K562 (cell line): ENCODE results near the gene ABCB6. TPM values are rescaled to one million over a fixed set of nuclear protein-coding genes. Genes with fewer than 3 reads are reported as not detected.

ENCODE experiments used
- ATF7 ChIP-seq: fragments of 450-650 bp; IDR thresholded peaks from 2 replicates; pipeline ENCODE4 v1.7.1; 2014; ENCODE audit warnings: mild to moderate bottlenecking, moderate library complexity
- GTF2F1 ChIP-seq: IDR thresholded peaks from 2 replicates; pipeline ENCODE4 v1.6.1; 2011; ENCODE audit warnings: low read depth, low read length, improper control_type of control experiment
- HOXB6 ChIP-seq: fragments of 250-450 bp; sonication (Bioruptor Pico); IDR thresholded peaks from 2 replicates; pipeline ENCODE4 v1.5.1; 2022; ENCODE audit warnings: mild to moderate bottlenecking, borderline replicate concordance
- MEIS2 ChIP-seq: fragments of 450-650 bp; IDR thresholded peaks from 2 replicates; pipeline ENCODE4 v1.6.1; 2014; ENCODE audit warnings: mild to moderate bottlenecking; ENCODE audit not compliant: partially characterized antibody
- POLR2A ChIP-seq: fragments of 450-650 bp; conservative IDR thresholded peaks from 2 replicates; pipeline ENCODE4 v1.6.1; 2016
- POLR2AphosphoS5 ChIP-seq: IDR thresholded peaks from 2 replicates; pipeline ENCODE4 v1.6.1; 2011; ENCODE audit warnings: mild to moderate bottlenecking, low read depth, low read length, moderate library complexity; ENCODE audit not compliant: control insufficient read depth, insufficient read depth
- POLR2G ChIP-seq: fragments of 200-400 bp; formaldehyde crosslinking; IDR thresholded peaks from 2 replicates; pipeline ENCODE4 v1.6.1; 2017; ENCODE audit warnings: low read depth, mild to moderate bottlenecking, antibody characterized with exemption, low read length, moderate library complexity
- PTTG1 ChIP-seq: fragments of 450-650 bp; IDR thresholded peaks from 2 replicates; pipeline ENCODE4 v1.6.1; 2016; ENCODE audit warnings: low read depth, mild to moderate bottlenecking, missing genetic modification characterization, missing compliant biosample characterization
- RBFOX2 ChIP-seq: fragments of 200-400 bp; formaldehyde crosslinking; IDR thresholded peaks from 2 replicates; pipeline ENCODE4 v1.6.1; 2017; ENCODE audit warnings: low read depth, mild to moderate bottlenecking, low read length, moderate library complexity
- RBM17 ChIP-seq: fragments of 200-400 bp; formaldehyde crosslinking; IDR thresholded peaks from 2 replicates; pipeline ENCODE4 v1.6.1; 2017; ENCODE audit warnings: low read depth, mild to moderate bottlenecking, low read length, borderline replicate concordance
- SMAD3 ChIP-seq: fragments of 450-650 bp; formaldehyde crosslinking; conservative IDR thresholded peaks from 2 replicates; pipeline ENCODE4 v1.4.0; 2020; ENCODE audit warnings: mild to moderate bottlenecking
- SUPT5H ChIP-seq: fragments of 450-650 bp; IDR thresholded peaks from 2 replicates; pipeline ENCODE4 v1.6.1; 2016
- ZNF766 ChIP-seq: fragments of 200-800 bp; sonication (Bioruptor generic); conservative IDR thresholded peaks from 2 replicates; pipeline ENCODE4 v1.6.1; 2016; ENCODE audit warnings: missing genetic modification characterization, missing compliant biosample characterization
- polyA plus RNA-seq, 8 experiments: library from polyadenylated mRNA; depleted of rRNA in 4 of 8; stranded (reverse) in 5 of 8; unstranded in 3 of 8; fragments of >200 nt; fragmentation: Nextera tagmentation in 2 of 8; fragmentation: Illumina TruSeq in 1 of 8; extraction: Ambion mirVana in 2 of 8; extraction: Trizol in 1 of 8; gene quantifications; 2 replicates each; pipeline versions ENCODE4 v1.2.1 to v1.2.3, GENCODE V29; 2011 to 2014; ENCODE audit warnings: inconsistent platforms in 1 of 8, missing spikeins in 1 of 8
- total RNA-seq, 7 experiments: library from RNA; depleted of rRNA in 6 of 7; stranded (reverse); fragments of >200 nt in 6 of 7; fragmentation: Illumina TruSeq in 2 of 7; extraction: Trizol in 2 of 7; gene quantifications; 2 replicates each; pipeline versions ENCODE4 v1.2.1 to v1.2.3, GENCODE V29; 2011 to 2021; ENCODE audit warnings: low replicate concordance in 1 of 7
- TF ChIP-seq, protein P1 (sequence below), 2 experiments: fragments of 450-650 bp; formaldehyde crosslinking in 1 of 2; IDR thresholded peaks; 2 replicates each; pipeline versions ENCODE4 v1.4.0 to v1.6.1; 2014 to 2020; ENCODE audit warnings: mild to moderate bottlenecking in 2 of 2, borderline replicate concordance in 1 of 2, low read depth in 1 of 2
- TF ChIP-seq, protein P2 (sequence below): sonication (generic); formaldehyde crosslinking; IDR thresholded peaks from 2 replicates; pipeline ENCODE4 v1.8.0; 2022; ENCODE audit warnings: missing genetic modification reagents, mild to moderate bottlenecking, borderline replicate concordance
- TF ChIP-seq, protein P3 (sequence below): conservative IDR thresholded peaks from 2 replicates; pipeline ENCODE4 v1.6.1; 2011; ENCODE audit warnings: low read depth, mild to moderate bottlenecking, low read length; ENCODE audit not compliant: control insufficient read depth

ABCB6 gene
- total and polyA plus RNA-seq, 9 of the 15 experiments (the other 6 are each of a cell fraction or from before 2014, with no cell fraction given): 3.7 to 29.8 (median 16.8) TPM

DNA sequence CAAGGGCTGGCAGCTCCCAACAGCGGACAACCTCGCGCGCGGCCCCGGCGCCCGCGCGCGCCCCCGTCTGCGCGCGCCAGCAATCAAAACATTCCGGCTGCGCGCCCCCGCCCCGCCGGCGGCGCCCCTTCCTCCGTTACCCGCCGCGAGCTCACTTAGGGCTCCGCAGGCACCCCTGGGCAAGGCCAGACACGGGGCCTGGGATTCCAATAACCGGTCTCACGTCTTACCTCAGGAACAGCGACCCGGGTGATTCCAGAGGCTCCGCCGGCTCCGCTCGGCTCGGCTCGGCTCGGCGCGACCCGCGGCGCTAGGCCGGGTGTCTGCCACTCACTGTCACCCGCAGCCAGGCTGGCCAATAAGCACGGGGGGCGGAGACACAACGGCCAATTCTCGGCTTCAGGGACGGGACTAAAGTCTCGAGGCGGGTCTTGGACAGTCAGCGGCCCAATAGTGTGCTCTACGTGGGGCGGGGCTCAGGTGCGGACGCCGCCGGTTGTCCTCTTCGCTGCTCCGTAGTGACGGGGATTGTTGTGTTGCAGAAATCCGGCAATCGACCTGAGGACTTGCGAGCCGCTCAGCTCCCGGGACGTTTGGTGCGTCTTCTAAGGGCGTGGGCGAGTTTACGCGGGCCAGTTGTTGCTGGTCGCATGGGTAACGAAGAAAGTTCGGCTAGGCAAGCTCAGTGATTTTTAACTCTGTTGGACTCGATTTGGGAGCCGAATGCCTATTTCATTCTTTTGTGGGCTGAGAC lies 10.7 kb upstream of the ABCB6 start, which contains the start of the genes ANKZF1 and ATG9A (continued):
- TF ChIP-seq, protein P1, sequence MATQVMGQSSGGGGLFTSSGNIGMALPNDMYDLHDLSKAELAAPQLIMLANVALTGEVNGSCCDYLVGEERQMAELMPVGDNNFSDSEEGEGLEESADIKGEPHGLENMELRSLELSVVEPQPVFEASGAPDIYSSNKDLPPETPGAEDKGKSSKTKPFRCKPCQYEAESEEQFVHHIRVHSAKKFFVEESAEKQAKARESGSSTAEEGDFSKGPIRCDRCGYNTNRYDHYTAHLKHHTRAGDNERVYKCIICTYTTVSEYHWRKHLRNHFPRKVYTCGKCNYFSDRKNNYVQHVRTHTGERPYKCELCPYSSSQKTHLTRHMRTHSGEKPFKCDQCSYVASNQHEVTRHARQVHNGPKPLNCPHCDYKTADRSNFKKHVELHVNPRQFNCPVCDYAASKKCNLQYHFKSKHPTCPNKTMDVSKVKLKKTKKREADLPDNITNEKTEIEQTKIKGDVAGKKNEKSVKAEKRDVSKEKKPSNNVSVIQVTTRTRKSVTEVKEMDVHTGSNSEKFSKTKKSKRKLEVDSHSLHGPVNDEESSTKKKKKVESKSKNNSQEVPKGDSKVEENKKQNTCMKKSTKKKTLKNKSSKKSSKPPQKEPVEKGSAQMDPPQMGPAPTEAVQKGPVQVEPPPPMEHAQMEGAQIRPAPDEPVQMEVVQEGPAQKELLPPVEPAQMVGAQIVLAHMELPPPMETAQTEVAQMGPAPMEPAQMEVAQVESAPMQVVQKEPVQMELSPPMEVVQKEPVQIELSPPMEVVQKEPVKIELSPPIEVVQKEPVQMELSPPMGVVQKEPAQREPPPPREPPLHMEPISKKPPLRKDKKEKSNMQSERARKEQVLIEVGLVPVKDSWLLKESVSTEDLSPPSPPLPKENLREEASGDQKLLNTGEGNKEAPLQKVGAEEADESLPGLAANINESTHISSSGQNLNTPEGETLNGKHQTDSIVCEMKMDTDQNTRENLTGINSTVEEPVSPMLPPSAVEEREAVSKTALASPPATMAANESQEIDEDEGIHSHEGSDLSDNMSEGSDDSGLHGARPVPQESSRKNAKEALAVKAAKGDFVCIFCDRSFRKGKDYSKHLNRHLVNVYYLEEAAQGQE (IDR thresholded peaks at IDR 0.05; ENCODE audit: borderline replicate concordance): no peak
- TF ChIP-seq, protein P1 (CRISPR knock-in tag; IDR thresholded peaks at IDR 0.05; ENCODE audit: low read depth): 0 out of 2 replicates have a peak, but pooled peaks have one; percentile 47
- TF ChIP-seq PTTG1 (tag) (no peak), ATF7 (peak; percentile 65; the same call in 1 of the 2 replicates), GTF2F1 (no peak), MEIS2 (peak; percentile 68), POLR2A (peak; percentile 86), RBFOX2 (peak; percentile 84), HOXB6 (CRISPR knock-in tag) (no peak), SUPT5H (peak; percentile 82), RBM17 (no peak), POLR2AphosphoS5 (peak; percentile 86), POLR2G (peak; percentile 92), SMAD3 (CRISPR knock-in tag) (no peak), ZNF766 (CRISPR knock-in tag) (peak; percentile 94)
- TF ChIP-seq, protein P2, sequence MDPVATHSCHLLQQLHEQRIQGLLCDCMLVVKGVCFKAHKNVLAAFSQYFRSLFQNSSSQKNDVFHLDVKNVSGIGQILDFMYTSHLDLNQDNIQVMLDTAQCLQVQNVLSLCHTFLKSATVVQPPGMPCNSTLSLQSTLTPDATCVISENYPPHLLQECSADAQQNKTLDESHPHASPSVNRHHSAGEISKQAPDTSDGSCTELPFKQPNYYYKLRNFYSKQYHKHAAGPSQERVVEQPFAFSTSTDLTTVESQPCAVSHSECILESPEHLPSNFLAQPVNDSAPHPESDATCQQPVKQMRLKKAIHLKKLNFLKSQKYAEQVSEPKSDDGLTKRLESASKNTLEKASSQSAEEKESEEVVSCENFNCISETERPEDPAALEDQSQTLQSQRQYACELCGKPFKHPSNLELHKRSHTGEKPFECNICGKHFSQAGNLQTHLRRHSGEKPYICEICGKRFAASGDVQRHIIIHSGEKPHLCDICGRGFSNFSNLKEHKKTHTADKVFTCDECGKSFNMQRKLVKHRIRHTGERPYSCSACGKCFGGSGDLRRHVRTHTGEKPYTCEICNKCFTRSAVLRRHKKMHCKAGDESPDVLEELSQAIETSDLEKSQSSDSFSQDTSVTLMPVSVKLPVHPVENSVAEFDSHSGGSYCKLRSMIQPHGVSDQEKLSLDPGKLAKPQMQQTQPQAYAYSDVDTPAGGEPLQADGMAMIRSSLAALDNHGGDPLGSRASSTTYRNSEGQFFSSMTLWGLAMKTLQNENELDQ (CRISPR knock-in tag): no peak
- TF ChIP-seq, protein P3, sequence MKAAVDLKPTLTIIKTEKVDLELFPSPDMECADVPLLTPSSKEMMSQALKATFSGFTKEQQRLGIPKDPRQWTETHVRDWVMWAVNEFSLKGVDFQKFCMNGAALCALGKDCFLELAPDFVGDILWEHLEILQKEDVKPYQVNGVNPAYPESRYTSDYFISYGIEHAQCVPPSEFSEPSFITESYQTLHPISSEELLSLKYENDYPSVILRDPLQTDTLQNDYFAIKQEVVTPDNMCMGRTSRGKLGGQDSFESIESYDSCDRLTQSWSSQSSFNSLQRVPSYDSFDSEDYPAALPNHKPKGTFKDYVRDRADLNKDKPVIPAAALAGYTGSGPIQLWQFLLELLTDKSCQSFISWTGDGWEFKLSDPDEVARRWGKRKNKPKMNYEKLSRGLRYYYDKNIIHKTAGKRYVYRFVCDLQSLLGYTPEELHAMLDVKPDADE: no peak
